HUDEP-2 (cell line): ENCODE results near the gene GABPA.

ENCODE experiments used
- DNase-seq, 76 experiments: peaks; one replicate each; lab custom pipeline; 2025; ENCODE audit not compliant: unreplicated experiment in 76 of 76; lab: John Stamatoyannopoulos, UW

Gene GABPA

DNA sequence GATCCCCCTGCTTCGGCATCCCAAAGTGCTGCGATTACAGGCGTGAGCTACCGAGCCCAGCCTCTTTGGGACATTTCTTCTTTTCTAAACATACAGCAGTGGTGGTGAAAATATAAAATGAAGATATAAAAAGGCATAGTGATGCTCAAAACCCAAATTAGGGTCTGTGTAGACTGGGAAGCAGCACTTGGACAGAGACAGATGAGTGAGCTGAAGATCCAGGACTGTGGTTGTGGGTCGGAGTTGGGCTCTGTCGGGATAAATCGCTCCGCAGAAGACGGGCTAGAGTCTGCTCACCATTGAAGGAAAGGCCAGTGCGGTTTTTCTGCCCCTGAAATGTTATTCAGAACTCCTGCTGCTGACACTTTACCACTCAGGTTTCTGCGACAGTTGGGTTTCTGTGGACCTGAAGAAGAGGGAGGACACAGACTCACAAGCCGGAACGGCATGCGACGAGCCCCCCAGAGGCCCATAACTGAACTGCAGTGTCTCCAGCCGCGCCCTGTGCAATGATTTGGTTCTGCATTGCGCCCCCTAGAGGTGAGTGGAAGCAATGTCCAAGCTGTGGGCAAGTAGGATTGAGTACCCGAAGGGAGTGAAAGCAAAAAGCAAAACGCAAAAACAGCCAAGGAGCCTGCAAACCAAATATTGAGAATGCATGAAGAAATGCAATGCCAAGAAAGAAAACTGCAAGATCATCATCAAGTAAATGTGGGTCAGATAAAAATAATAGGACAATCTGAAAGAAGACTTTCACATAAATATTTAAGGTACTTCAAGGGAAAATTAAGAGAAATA is 66.6 kb downstream of the GABPA start:
- DNase-seq, result peak in 74 of 76 experiments; percentile 13 to 96 (median 86)

DNA sequence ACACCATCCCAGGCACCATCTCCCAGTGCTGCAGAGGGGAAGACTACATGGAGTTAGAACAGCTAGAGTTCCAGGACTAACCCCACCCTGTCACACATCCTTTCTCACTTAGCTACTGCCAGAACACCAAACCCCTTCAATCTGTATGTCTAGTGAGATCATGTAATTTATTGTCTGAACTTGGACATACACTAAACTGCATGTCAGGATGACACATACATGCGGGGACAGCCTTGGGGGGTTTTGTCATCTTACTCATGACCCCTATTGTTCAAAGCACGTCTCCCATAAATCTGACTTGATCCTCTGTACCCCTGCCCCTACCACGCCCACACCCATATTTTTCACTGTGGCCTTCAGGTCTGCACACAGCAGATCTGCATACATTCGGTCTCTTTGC is 71.3 kb downstream of the GABPA start:
- no peak for DNase-seq

DNA sequence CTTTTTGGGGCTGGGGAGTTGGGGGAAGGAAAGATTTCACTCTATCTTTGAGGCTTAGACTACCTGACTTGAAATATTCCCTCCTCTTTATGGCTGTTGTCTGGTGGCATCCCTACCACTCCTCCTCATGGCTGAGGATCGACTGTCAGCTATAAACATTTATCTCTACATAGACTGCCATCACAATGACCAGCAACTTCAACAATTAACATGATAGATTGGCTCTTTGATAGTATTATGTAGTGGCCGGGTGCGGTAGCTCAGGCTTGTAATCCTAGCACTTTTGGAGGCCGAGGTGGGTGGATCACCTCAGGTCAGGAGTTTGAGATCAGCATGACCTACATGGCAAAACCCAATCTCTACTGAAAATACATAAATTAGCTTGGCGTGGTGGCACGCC is 72.4 kb downstream of the GABPA start:
- no peak for DNase-seq

DNA sequence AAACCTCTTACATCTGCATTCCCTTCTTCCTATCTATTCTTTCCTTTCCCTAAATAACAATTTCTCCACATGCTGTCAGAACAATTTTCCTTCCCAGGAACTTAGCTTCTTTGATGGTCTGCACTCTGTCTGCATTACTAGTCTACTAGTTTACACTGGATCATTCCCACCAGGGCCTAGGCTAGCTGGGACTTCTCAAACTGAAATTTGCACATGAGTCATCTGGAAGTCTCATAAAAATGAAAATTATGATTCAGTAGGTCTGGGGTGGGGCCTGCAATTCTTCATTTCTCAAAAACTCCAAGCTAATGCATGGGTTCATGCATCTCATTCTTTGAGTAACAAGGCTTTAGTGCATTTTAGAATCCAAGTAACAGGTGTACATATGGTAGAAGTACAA is 74.2 kb downstream of the GABPA start:
- DNase-seq, result no peak

DNA sequence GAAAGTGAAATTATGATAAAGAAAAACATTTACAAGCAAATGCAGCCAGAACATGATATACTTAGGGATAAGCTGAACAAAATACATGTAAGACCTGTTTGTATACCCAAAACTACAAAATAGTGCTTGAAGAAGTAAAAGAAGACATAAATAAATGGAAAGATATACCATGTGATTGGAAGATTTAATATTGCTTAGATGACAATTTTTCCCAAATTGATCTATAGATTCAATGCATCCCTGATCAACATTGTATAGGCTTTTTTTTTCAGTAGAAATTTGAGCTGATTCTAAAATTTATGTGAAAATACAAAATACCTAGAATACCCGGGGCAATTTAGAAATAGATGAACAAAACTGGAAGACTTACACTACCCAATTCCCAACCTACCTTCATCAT is 76.4 kb downstream of the GABPA start:
- no peak for DNase-seq

DNA sequence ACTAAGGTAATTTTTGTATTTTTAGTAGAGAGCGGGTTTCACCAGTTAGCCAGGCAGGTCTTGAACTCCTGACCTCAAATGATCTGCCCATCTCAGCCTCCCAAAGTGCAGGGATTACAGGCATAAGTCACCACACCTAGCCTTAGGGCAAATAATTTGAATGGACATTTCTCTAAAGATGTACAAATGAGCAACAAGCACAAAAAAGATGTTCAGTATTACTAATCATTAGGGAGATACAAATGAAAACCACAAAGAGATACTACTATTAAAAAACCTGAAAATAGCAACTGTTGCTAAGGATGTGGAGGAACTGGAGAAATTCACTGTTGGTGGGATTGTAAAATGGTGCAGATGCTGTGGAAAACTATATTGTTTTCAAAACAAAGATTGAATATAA is 79.1 kb downstream of the GABPA start:
- no peak for DNase-seq

DNA sequence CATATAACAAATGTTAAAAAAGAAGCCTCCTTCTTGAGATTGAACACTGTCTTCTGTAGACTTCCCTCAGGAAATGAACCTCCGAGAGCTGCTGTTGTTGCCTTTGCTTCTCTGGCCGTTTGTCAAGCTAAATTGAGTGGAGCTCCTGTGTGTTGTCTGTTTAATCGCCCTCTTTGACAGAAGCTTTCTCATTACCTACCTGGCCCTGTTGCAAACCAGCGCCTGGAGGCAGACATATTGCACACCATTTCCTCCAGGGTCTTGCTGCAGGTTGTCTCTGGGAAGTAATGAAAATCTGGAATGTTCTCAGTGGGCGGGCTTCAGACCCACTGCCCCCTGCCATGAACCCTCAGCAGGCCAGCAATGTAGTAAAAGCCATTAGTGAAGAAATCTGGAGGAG is 83.3 kb downstream of the GABPA start:
- no peak for DNase-seq

DNA sequence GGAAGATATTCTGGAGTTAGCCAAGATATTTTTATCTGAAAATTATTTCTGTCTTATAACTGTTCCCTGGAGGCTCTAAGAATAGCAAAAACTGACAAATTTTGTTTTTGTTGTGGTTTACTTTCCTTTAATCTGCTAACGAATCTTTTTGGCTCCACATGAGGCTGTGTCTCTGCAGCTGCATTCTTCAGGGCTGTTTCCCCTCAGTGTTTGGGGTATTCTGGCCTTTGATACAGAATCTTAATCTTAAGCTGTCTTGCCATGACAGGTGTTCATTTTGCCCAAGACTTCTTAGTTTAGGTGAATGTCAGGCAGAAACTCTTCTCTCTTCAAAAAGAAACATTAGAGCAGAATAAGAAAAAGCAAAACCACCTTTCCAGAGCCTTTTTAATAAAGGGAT is 83.8 kb downstream of the GABPA start:
- DNase-seq, result no peak
